Neural progenitor cell (in vitro differentiated cells): ENCODE data around the gene NELFB. TPM values are rescaled to one million over a fixed set of nuclear protein-coding genes. Genes with fewer than 3 reads are reported as not detected.

Source experiments
- DNase-seq: peaks from one replicate; pipeline ENCODE4 v3.0.0-alpha.2; 2016; ENCODE audit warnings: low spot score
- H2AFZ ChIP-seq: fragments of 200-600 bp; sonication (generic); replicated peaks from 2 replicates; pipeline ENCODE4 v1.6.1; 2016; ENCODE audit warnings: antibody characterized with exemption
- H3F3A ChIP-seq: fragments of 200-600 bp; sonication (generic); 2 replicates; pipeline ENCODE4 v1.6.1; 2016; ENCODE audit warnings: antibody characterized with exemption, low read depth
- H3K27ac ChIP-seq: fragments of 200-600 bp; sonication (generic); 2 replicates; pipeline ENCODE4 v1.5.1; 2016; ENCODE audit warnings: mild to moderate bottlenecking
- H3K27me3 ChIP-seq: fragments of 200-600 bp; sonication (generic); 2 replicates; pipeline ENCODE4 v1.6.1; 2016; ENCODE audit warnings: mild to moderate bottlenecking, moderate library complexity
- H3K36me3 ChIP-seq: fragments of 200-600 bp; sonication (generic); 2 replicates; pipeline ENCODE4 v1.5.1; 2016
- H3K4me1 ChIP-seq: fragments of 200-600 bp; sonication (generic); 2 replicates; pipeline ENCODE4 v1.6.1; 2016; ENCODE audit warnings: mixed run types
- H3K4me2 ChIP-seq: fragments of 200-600 bp; sonication (generic); 2 replicates; pipeline ENCODE4 v1.6.1; 2016
- H3K4me3 ChIP-seq: fragments of 200-600 bp; sonication (generic); 2 replicates; pipeline ENCODE4 v1.5.1; 2016
- H3K79me2 ChIP-seq: fragments of 200-600 bp; sonication (generic); 2 replicates; pipeline ENCODE4 v1.6.1; 2016; ENCODE audit warnings: low read depth
- H3K9ac ChIP-seq: fragments of 200-600 bp; sonication (generic); 2 replicates; pipeline ENCODE4 v1.6.1; 2016
- H3K9me3 ChIP-seq: fragments of 200-600 bp; sonication (generic); 2 replicates; pipeline ENCODE4 v1.5.1; 2016; ENCODE audit warnings: low read depth
- H4K20me1 ChIP-seq: fragments of 200-600 bp; sonication (generic); 2 replicates; pipeline ENCODE4 v1.6.1; 2016; ENCODE audit warnings: low read depth
- H3K27ac Mint-ChIP-seq: 3 replicates; pipeline ENCODE4 v1.8.0; 2021; ENCODE audit warnings: mixed read lengths
- H3K27me3 Mint-ChIP-seq: 2 replicates; pipeline ENCODE4 v1.8.0; 2022; ENCODE audit warnings: low read depth, mild to moderate bottlenecking, inconsistent platforms, moderate library complexity, mixed read lengths; ENCODE audit not compliant: insufficient read depth
- H3K36me3 Mint-ChIP-seq: 3 replicates; pipeline ENCODE4 v1.8.0; 2021; ENCODE audit warnings: mixed read lengths
- H3K4me1 Mint-ChIP-seq: 3 replicates; pipeline ENCODE4 v1.8.0; 2021; ENCODE audit warnings: mixed read lengths
- H3K4me3 Mint-ChIP-seq: 3 replicates; pipeline ENCODE4 v1.8.0; 2021; ENCODE audit warnings: mild to moderate bottlenecking, moderate library complexity, mixed read lengths
- H3K9me3 Mint-ChIP-seq: 3 replicates; pipeline ENCODE4 v1.8.0; 2020; ENCODE audit warnings: mixed read lengths
- CTCF ChIP-seq: fragments of 200-600 bp; sonication (generic); IDR thresholded peaks from 2 replicates; pipeline ENCODE4 v1.5.1; 2017; ENCODE audit warnings: antibody characterized with exemption, mild to moderate bottlenecking
- EZH2 ChIP-seq: fragments of 200-600 bp; sonication (generic); IDR thresholded peaks from 2 replicates; pipeline ENCODE4 v1.6.1; 2017; ENCODE audit warnings: antibody characterized with exemption, mild to moderate bottlenecking, moderate library complexity
- EZH2phosphoT487 ChIP-seq: fragments of 200-600 bp; sonication (generic); IDR thresholded peaks from 2 replicates; pipeline ENCODE4 v1.6.1; 2017; ENCODE audit warnings: antibody characterized with exemption
- total RNA-seq: library from RNA; depleted of rRNA; stranded (reverse); fragments of >200 nt; gene quantifications from 2 replicates; pipeline ENCODE4 v1.2.3, GENCODE V29; 2015; ENCODE audit warnings: low replicate concordance

NELFB gene
- total RNA-seq, 1 donor from 2014 or later, result 35.2 TPM

GRCh38 chr9:137317718-137318511, 62.8 kb downstream of the NELFB start:
- H3K4me1 Mint-ChIP-seq, result peaks cover 27% of the 10 kb centered on the region
- TF ChIP-seq EZH2 (no peak), CTCF (no peak), EZH2phosphoT487 (no peak)
- Histone ChIP-seq H3K4me2 (no peak overlapping the region), H3K4me3 (no peak overlapping the region), H3K27me3 (no peaks in the 10 kb centered on the region), H3F3A (peaks cover 30% of the 10 kb centered on the region), H3K27ac (no peak overlapping the region), H2AFZ (no peak overlapping the region), H4K20me1 (no peaks in the 10 kb centered on the region), H3K79me2 (no peaks in the 10 kb centered on the region), H3K9ac (no peak overlapping the region), H3K9me3 (no peaks in the 10 kb centered on the region), H3K36me3 (no peaks in the 10 kb centered on the region), H3K4me1 (peaks cover 38% of the 10 kb centered on the region)
- no peak overlapping the region for H3K4me3 Mint-ChIP-seq
- DNase-seq, result no peak
- peaks cover 3% of the 10 kb centered on the region for H3K9me3 Mint-ChIP-seq
- H3K27me3 Mint-ChIP-seq, result peaks cover 3% of the 10 kb centered on the region
- no peak overlapping the region for H3K27ac Mint-ChIP-seq
- H3K36me3 Mint-ChIP-seq, result peaks cover 2% of the 10 kb centered on the region

GRCh38 chr9:137318602-137319001, 63.5 kb downstream of the NELFB start:
- H3K36me3 ChIP-seq, result no peaks in the 10 kb centered on the region
- no peak overlapping the region for H3K9ac ChIP-seq
- Mint-ChIP-seq H3K4me3 (no peak overlapping the region), H3K36me3 (peaks cover 2% of the 10 kb centered on the region), H3K27me3 (peaks cover 3% of the 10 kb centered on the region), H3K27ac (peak overlapping the region; percentile 63), H3K4me1 (peaks cover 26% of the 10 kb centered on the region), H3K9me3 (peaks cover 3% of the 10 kb centered on the region)
- H4K20me1 ChIP-seq, result no peaks in the 10 kb centered on the region
- TF ChIP-seq CTCF (no peak), EZH2phosphoT487 (no peak), EZH2 (no peak)
- no peak overlapping the region for H3K4me2 ChIP-seq
- no peaks in the 10 kb centered on the region for H3K9me3 ChIP-seq
- no peak for DNase-seq
- H2AFZ ChIP-seq, result no peak overlapping the region
- H3K27ac ChIP-seq, result no peak overlapping the region
- peaks cover 30% of the 10 kb centered on the region for H3F3A ChIP-seq
- peaks cover 36% of the 10 kb centered on the region for H3K4me1 ChIP-seq
- H3K27me3 ChIP-seq, result no peaks in the 10 kb centered on the region
- H3K4me3 ChIP-seq, result no peak overlapping the region
- H3K79me2 ChIP-seq, result no peaks in the 10 kb centered on the region

- no peak overlapping the region for H3K4me2 ChIP-seq
Measured at GRCh38 chr9:137319011-137319738, 64.0 kb downstream of the NELFB start.

More at GRCh38 chr9:137319011-137319738, 64.0 kb downstream of the NELFB start:
- Mint-ChIP-seq H3K27me3 (peaks cover 3% of the 10 kb centered on the region), H3K4me3 (no peak overlapping the region), H3K4me1 (peaks cover 20% of the 10 kb centered on the region), H3K27ac (peak overlapping the region; percentile 63), H3K36me3 (peaks cover 2% of the 10 kb centered on the region), H3K9me3 (peaks cover 4% of the 10 kb centered on the region)
- Histone ChIP-seq H2AFZ (no peak overlapping the region), H3K4me3 (no peak overlapping the region), H3F3A (peaks cover 24% of the 10 kb centered on the region), H3K27me3 (no peaks in the 10 kb centered on the region), H3K9me3 (no peaks in the 10 kb centered on the region), H3K9ac (no peak overlapping the region), H3K36me3 (no peaks in the 10 kb centered on the region), H3K79me2 (no peaks in the 10 kb centered on the region), H4K20me1 (no peaks in the 10 kb centered on the region), H3K27ac (no peak overlapping the region), H3K4me1 (peaks cover 30% of the 10 kb centered on the region)
- DNase-seq, result peak; percentile 80
- TF ChIP-seq EZH2phosphoT487 (no peak), EZH2 (no peak), CTCF (peak; percentile 52)
